SK-N-SH (cell line): Measurements from ENCODE around the gene PLD3. TPM values are rescaled to one million over a fixed set of nuclear protein-coding genes. Genes with fewer than 3 reads are reported as not detected.

Experiments
- CTCF ChIA-PET: fragments of 300-600, 350-600 bp; formaldehyde crosslinking; extraction: SDS; loops from one replicate; lab custom pipeline; 2021; lab: Yijun Ruan, JAX
- POLR2A ChIA-PET: fragments of 350-600 bp; sonication (Branson Sonifier 250); formaldehyde crosslinking; extraction: SDS; loops from one replicate; lab custom pipeline; 2020; ENCODE audit warnings: antibody characterized with exemption, inconsistent platforms; lab: Yijun Ruan, JAX
- DNase-seq: peaks from one replicate; pipeline ENCODE4 v3.0.0; 2012
- H2AFZ ChIP-seq: fragments of 200-600 bp; sonication (generic); 2 replicates; pipeline ENCODE4 v1.8.1; 2016; ENCODE audit warnings: antibody characterized with exemption, mild to moderate bottlenecking, low read depth
- H3F3A ChIP-seq: fragments of 200-600 bp; sonication (generic); replicated peaks from 2 replicates; pipeline ENCODE3; 2016; ENCODE audit warnings: antibody characterized with exemption, mild to moderate bottlenecking; ENCODE audit not compliant: insufficient read depth
- H3K27ac ChIP-seq, 2 experiments: fragments of 200-500 bp in 1 of 2; fragments of 200-600 bp in 1 of 2; sonication (Bioruptor generic) in 1 of 2; sonication (generic), shearing (Covaris generic) in 1 of 2; 2 replicates each; pipeline versions ENCODE4 v1.5.1 to v1.6.1; 2014 to 2016; ENCODE audit warnings: low read depth in 2 of 2, inconsistent platforms in 1 of 2, low read length in 1 of 2, mild to moderate bottlenecking in 1 of 2, mixed read lengths in 1 of 2
- H3K27me3 ChIP-seq: fragments of 200-600 bp; sonication (generic), shearing (Covaris generic); 2 replicates; pipeline ENCODE4 v1.6.1; 2016; ENCODE audit warnings: mixed run types; ENCODE audit not compliant: insufficient read depth
- H3K36me3 ChIP-seq, 2 experiments: fragments of 200-500 bp in 1 of 2; fragments of 200-600 bp in 1 of 2; sonication (Bioruptor generic) in 1 of 2; sonication (generic) in 1 of 2; replicated peaks in 1 of 2; 2 replicates each; pipeline versions ENCODE3 to v1.5.1; 2014 to 2016; ENCODE audit warnings: low read length in 1 of 2, mild to moderate bottlenecking in 1 of 2; ENCODE audit not compliant: insufficient read depth in 2 of 2, control insufficient read depth in 1 of 2
- H3K4me1 ChIP-seq, 2 experiments: fragments of 200-500 bp in 1 of 2; fragments of 200-600 bp in 1 of 2; sonication (Bioruptor generic) in 1 of 2; sonication (generic), shearing (Covaris generic) in 1 of 2; 2 replicates each; pipeline versions ENCODE4 v1.5.1 to v1.6.1; 2014 to 2016; ENCODE audit warnings: low read depth in 1 of 2, low read length in 1 of 2, mixed run types in 1 of 2; ENCODE audit not compliant: insufficient read depth in 2 of 2, control insufficient read depth in 1 of 2
- H3K4me2 ChIP-seq: fragments of 200-600 bp; sonication (generic), shearing (Covaris generic); 2 replicates; pipeline ENCODE4 v1.6.1; 2017; ENCODE audit warnings: mixed run types
- H3K4me3 ChIP-seq, 2 experiments: fragments of 200-500 bp in 1 of 2; fragments of 200-600 bp in 1 of 2; sonication (Bioruptor generic) in 1 of 2; sonication (generic), shearing (Covaris generic) in 1 of 2; 2 replicates each; pipeline versions ENCODE4 v1.5.1 to v1.8.1; 2014 to 2016; ENCODE audit warnings: low read depth in 2 of 2, inconsistent platforms in 1 of 2, low read length in 1 of 2, mild to moderate bottlenecking in 1 of 2, mixed read lengths in 1 of 2, moderate library complexity in 1 of 2
- H3K79me2 ChIP-seq: fragments of 200-600 bp; sonication (generic); 2 replicates; pipeline ENCODE4 v1.8.1; 2017; ENCODE audit warnings: mild to moderate bottlenecking; ENCODE audit not compliant: insufficient read depth
- H3K9ac ChIP-seq: fragments of 200-600 bp; sonication (generic); 2 replicates; pipeline ENCODE4 v1.6.1; 2017; ENCODE audit warnings: mixed run types
- H3K9me2 ChIP-seq: fragments of 200-600 bp; sonication (generic); 2 replicates; pipeline ENCODE4 v1.6.1; 2017; ENCODE audit warnings: mixed run types
- H3K9me3 ChIP-seq: fragments of 200-600 bp; sonication (generic); 2 replicates; pipeline ENCODE4 v1.6.1; 2017; ENCODE audit warnings: mixed run types, mild to moderate bottlenecking, moderate library complexity
- H4K20me1 ChIP-seq: fragments of 200-600 bp; sonication (generic); 2 replicates; pipeline ENCODE4 v1.6.1; 2017; ENCODE audit warnings: mild to moderate bottlenecking, mixed run types; ENCODE audit not compliant: insufficient read depth
- CHD2 ChIP-seq: fragments of 150-350 bp; IDR thresholded peaks from 2 replicates; pipeline ENCODE4 v1.6.1; 2018; ENCODE audit warnings: low read length; ENCODE audit not compliant: partially characterized antibody
- CTCF ChIP-seq: fragments of 200-600 bp; sonication (generic); IDR thresholded peaks from 2 replicates; pipeline ENCODE4 v1.6.1; 2017; ENCODE audit warnings: antibody characterized with exemption, mild to moderate bottlenecking, moderate library complexity
- ELF1 ChIP-seq: IDR thresholded peaks from 2 replicates; pipeline ENCODE4 v1.4.0; 2012
- GABPA ChIP-seq: IDR thresholded peaks from 2 replicates; pipeline ENCODE4 v1.4.0; 2012; ENCODE audit warnings: low read depth, mild to moderate bottlenecking
- IRF3 ChIP-seq: fragments of 150-350 bp; IDR thresholded peaks from 2 replicates; pipeline ENCODE4 v1.6.1; 2016; ENCODE audit warnings: mild to moderate bottlenecking, low read depth, low read length
- MEF2A ChIP-seq: IDR thresholded peaks from 2 replicates; pipeline ENCODE4 v1.4.0; 2012; ENCODE audit warnings: low read depth, borderline replicate concordance
- NFIC ChIP-seq: IDR thresholded peaks from 2 replicates; pipeline ENCODE4 v1.4.0; 2012; ENCODE audit warnings: borderline replicate concordance
- NRF1 ChIP-seq: IDR thresholded peaks from 2 replicates; pipeline ENCODE4 v1.6.1; 2012; ENCODE audit warnings: low read depth, mild to moderate bottlenecking, low read length
- SIN3A ChIP-seq: IDR thresholded peaks from 2 replicates; pipeline ENCODE4 v1.6.1; 2012; ENCODE audit warnings: low read depth, mild to moderate bottlenecking, low read length, moderate library complexity, borderline replicate concordance
- SMC3 ChIP-seq: IDR thresholded peaks from 2 replicates; pipeline ENCODE4 v1.6.1; 2012; ENCODE audit warnings: low read depth, low read length, improper control_type of control experiment
- TAF1 ChIP-seq: IDR thresholded peaks from 2 replicates; pipeline ENCODE4 v1.6.1; 2012; ENCODE audit warnings: low read depth, mild to moderate bottlenecking, low read length, moderate library complexity, borderline replicate concordance
- YY1 ChIP-seq: IDR thresholded peaks from 2 replicates; pipeline ENCODE4 v1.4.0; 2012; ENCODE audit warnings: low read depth, mild to moderate bottlenecking
- WGBS: methylation state at CpG from one replicate; pipeline ENCODE4 v1.1.6; 2017; ENCODE audit warnings: low lambda C conversion rate; 5-methylcytosine and 5-hydroxymethylcytosine counted together
- polyA plus RNA-seq, 3 experiments: library from polyadenylated mRNA; depleted of rRNA; stranded (reverse); fragments of >200 nt; gene quantifications; 2 replicates each; pipeline ENCODE4 v1.2.3, GENCODE V29; 2012
- TF ChIP-seq, protein P1 (sequence below): IDR thresholded peaks from 2 replicates; pipeline ENCODE4 v1.4.0; 2012; ENCODE audit warnings: low read depth, borderline replicate concordance

PLD3 gene
- polyA plus RNA-seq, 1 of the 3 experiments (the other 2 are of a cell fraction): 511 TPM

DNA sequence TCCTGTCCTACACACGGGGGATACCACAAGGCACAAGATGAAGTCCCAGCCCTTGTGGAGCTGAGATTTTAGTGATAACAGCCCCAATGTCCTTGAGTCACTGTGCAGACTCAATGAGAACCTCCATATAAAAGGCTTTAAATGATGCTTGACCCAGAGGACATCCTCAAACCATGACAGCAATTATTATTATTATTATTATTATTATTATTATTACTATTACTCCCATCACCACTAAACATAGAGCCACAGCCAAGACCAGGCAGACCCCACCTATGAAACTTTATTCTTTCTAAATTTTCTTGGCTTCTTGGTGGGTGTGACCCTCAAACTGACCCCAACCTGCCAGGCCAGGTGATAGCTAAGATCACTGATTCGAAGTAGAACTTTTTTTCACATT lies 11.4 kb upstream of the PLD3 start:
- Histone ChIP-seq H3F3A (no peaks in the 10 kb centered on the region), H3K79me2 (peaks cover 26% of the 10 kb centered on the region), H3K4me2 (no peak overlapping the region), H3K27me3 (no peaks in the 10 kb centered on the region), H4K20me1 (no peaks in the 10 kb centered on the region), H3K36me3 (peaks cover 16 to 17% of the 10 kb centered on the region in 2 experiments), H3K4me1 (peaks cover 0 to 2% of the 10 kb centered on the region in 2 experiments; a peak in 1 of 4 replicates), H3K27ac (no peak overlapping the region), H3K9ac (no peak overlapping the region), H3K4me3 (no peak overlapping the region), H3K9me2 (no peaks in the 10 kb centered on the region), H3K9me3 (no peaks in the 10 kb centered on the region), H2AFZ (no peak overlapping the region)
- CTCF ChIA-PET: interaction anchor here (0.6 kb wide), 1 partner anchor 130 kb away, joined by 3 read pairs; no protein-coding TSS in a partner anchor
- TF ChIP-seq SIN3A (no peak), NFIC (no peak), NRF1 (no peak)
- no peak for DNase-seq
- POLR2A ChIA-PET: interaction anchor here (0.6 kb wide), 1 partner anchor 27 kb away, joined by 3 read pairs; no protein-coding TSS in a partner anchor
- WGBS: 95% methylated on average over 2 of the region's 2 CpGs

- ChIA-PET CTCF (interaction anchor here (0.6 kb wide), 1 partner anchor 130 kb away, joined by 3 read pairs; no protein-coding TSS in a partner anchor), POLR2A (no interaction called here)
- Histone ChIP-seq H3K4me2 (no peak overlapping the region), H3K4me3 (no peak overlapping the region), H4K20me1 (no peaks in the 10 kb centered on the region), H2AFZ (no peak overlapping the region), H3K9ac (no peak overlapping the region), H3K79me2 (peaks cover 26% of the 10 kb centered on the region), H3K9me2 (no peaks in the 10 kb centered on the region), H3F3A (no peaks in the 10 kb centered on the region), H3K36me3 (peaks cover 12 to 17% of the 10 kb centered on the region in 2 experiments), H3K4me1 (peaks cover 0 to 2% of the 10 kb centered on the region in 2 experiments; a peak in 1 of 4 replicates), H3K9me3 (no peaks in the 10 kb centered on the region), H3K27ac (no peak overlapping the region), H3K27me3 (no peaks in the 10 kb centered on the region)
- 100% methylated on average over 5 of the region's 5 CpGs for WGBS
- TF ChIP-seq IRF3: no peak
- no peak for TF ChIP-seq MEF2A
- TF ChIP-seq SMC3: no peak
- TF ChIP-seq SIN3A: no peak
- TF ChIP-seq, protein P1, sequence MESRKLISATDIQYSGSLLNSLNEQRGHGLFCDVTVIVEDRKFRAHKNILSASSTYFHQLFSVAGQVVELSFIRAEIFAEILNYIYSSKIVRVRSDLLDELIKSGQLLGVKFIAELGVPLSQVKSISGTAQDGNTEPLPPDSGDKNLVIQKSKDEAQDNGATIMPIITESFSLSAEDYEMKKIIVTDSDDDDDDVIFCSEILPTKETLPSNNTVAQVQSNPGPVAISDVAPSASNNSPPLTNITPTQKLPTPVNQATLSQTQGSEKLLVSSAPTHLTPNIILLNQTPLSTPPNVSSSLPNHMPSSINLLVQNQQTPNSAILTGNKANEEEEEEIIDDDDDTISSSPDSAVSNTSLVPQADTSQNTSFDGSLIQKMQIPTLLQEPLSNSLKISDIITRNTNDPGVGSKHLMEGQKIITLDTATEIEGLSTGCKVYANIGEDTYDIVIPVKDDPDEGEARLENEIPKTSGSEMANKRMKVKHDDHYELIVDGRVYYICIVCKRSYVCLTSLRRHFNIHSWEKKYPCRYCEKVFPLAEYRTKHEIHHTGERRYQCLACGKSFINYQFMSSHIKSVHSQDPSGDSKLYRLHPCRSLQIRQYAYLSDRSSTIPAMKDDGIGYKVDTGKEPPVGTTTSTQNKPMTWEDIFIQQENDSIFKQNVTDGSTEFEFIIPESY: no peak
- no peak for TF ChIP-seq YY1
- TF ChIP-seq ELF1: no peak
- TF ChIP-seq CHD2: no peak
- no peak for TF ChIP-seq GABPA
- TF ChIP-seq CTCF: no peak
- no peak for TF ChIP-seq TAF1
- no peak for DNase-seq
Observed at GRCh38 chr19:40337594-40337993, 10.9 kb upstream of the PLD3 start.
